AG04449 (cell line): Measurements from ENCODE around the gene ADGRA3.

ENCODE experiments used
- CTCF ChIA-PET: fragments of 350-600 bp; formaldehyde crosslinking; extraction: SDS; loops from one replicate; lab custom pipeline; 2021; ENCODE audit warnings: antibody characterized with exemption; lab: Yijun Ruan, JAX
- POLR2A ChIA-PET: fragments of 400-600, 350-600 bp; formaldehyde crosslinking; extraction: SDS; loops from one replicate; lab custom pipeline; 2020; ENCODE audit warnings: antibody characterized with exemption, inconsistent platforms; lab: Yijun Ruan, JAX
- DNase-seq: peaks from one replicate; pipeline ENCODE4 v3.0.0-alpha.2; 2010; ENCODE audit warnings: low read depth, low spot score
- H3K4me3 ChIP-seq: 2 replicates; pipeline ENCODE4 v1.5.1; 2011; ENCODE audit warnings: low read depth, mild to moderate bottlenecking, control low read depth, low read length
- CTCF ChIP-seq: IDR thresholded peaks from one replicate; pipeline ENCODE4 v1.5.1; 2011; ENCODE audit warnings: mild to moderate bottlenecking, moderate library complexity, low read length, control low read depth, inconsistent platforms; ENCODE audit not compliant: insufficient read depth; ENCODE audit errors: missing control alignments

The ADGRA3 gene

GRCh38 chr4:22551550-22551949 lies 35.7 kb upstream of the ADGRA3 start:
- no peak for TF ChIP-seq CTCF
- H3K4me3 ChIP-seq: no peak overlapping the region
- ChIA-PET CTCF (interaction anchor here (0.9 kb wide), 1 partner anchor 21 kb away, joined by 3 read pairs; no protein-coding TSS in a partner anchor), POLR2A (no interaction called here)
- DNase-seq: no peak

GRCh38 chr4:22546299-22546698 lies 30.4 kb upstream of the ADGRA3 start:
- no peak for DNase-seq
- POLR2A ChIA-PET: no interaction called here

GRCh38 chr4:22539251-22539650 lies 23.4 kb upstream of the ADGRA3 start:
- CTCF ChIA-PET: no interaction called here
- POLR2A ChIA-PET: no interaction called here
- DNase-seq: no peak
- no peak for TF ChIP-seq CTCF
- no peak overlapping the region for H3K4me3 ChIP-seq

More at GRCh38 chr4:22546299-22546698, 30.4 kb upstream of the ADGRA3 start:
- TF ChIP-seq CTCF: no peak
- H3K4me3 ChIP-seq: no peak overlapping the region
- CTCF ChIA-PET: no interaction called here

- no peak overlapping the region for H3K4me3 ChIP-seq
- no peak for TF ChIP-seq CTCF
- DNase-seq: no peak
- ChIA-PET CTCF (no interaction called here), POLR2A (no interaction called here)
These were observed 22.0 kb upstream of the ADGRA3 start for GRCh38 chr4:22537864-22538263.

GRCh38 chr4:22534374-22534773 lies 18.5 kb upstream of the ADGRA3 start:
- DNase-seq: no peak
- ChIA-PET POLR2A (no interaction called here), CTCF (interaction anchor here (1.0 to 1.1 kb wide), 2 partner anchors 9 to 38 kb away, joined by 3 read pairs; no protein-coding TSS in a partner anchor)
- no peak overlapping the region for H3K4me3 ChIP-seq
- TF ChIP-seq CTCF: no peak

GRCh38 chr4:22532896-22533295 lies 17.0 kb upstream of the ADGRA3 start:
- CTCF ChIA-PET: no interaction called here
- no peak for TF ChIP-seq CTCF
- POLR2A ChIA-PET: no interaction called here
- H3K4me3 ChIP-seq: no peak overlapping the region
- no peak for DNase-seq
